ENCODE measurements around the gene PDCD6IP. TPM values are rescaled to one million over a fixed set of nuclear protein-coding genes. Genes with fewer than 3 reads are reported as not detected.

The PDCD6IP gene
- total RNA-seq, 3 donors from 2014 or later = 152 to 242 (median 204) TPM

GRCh38 chr3:33875680-33876079 lies 77.2 kb downstream of the PDCD6IP start:
- H3K27me3 ChIP-seq = no peaks in the 10 kb centered on the region
- DNase-seq (ENCODE audit: low spot score in 2 of 2) = no peak
- intact Hi-C loops (cut with DNase I; ENCODE audit: low total_unique reads) = no loop called here
- no peak overlapping the region for H3K27ac ChIP-seq
- no peaks in the 10 kb centered on the region for H3K4me1 ChIP-seq
- H3K36me3 ChIP-seq = no peaks in the 10 kb centered on the region
- H3K9me3 ChIP-seq = no peaks in the 10 kb centered on the region
- no peak for TF ChIP-seq POLR2AphosphoS5 (IDR thresholded peaks at IDR 0.05)
- no peak for TF ChIP-seq CTCF (IDR thresholded peaks at IDR 0.05)
- TF ChIP-seq POLR2A (IDR thresholded peaks at IDR 0.05) = no peak
- H3K4me3 ChIP-seq = no peak overlapping the region

GRCh38 chr3:33877187-33877586 lies 78.8 kb downstream of the PDCD6IP start:
- DNase-seq (ENCODE audit: low spot score in 2 of 2) = no peak
- Histone ChIP-seq H3K27me3 (no peaks in the 10 kb centered on the region), H3K4me3 (no peak overlapping the region), H3K4me1 (no peaks in the 10 kb centered on the region), H3K27ac (no peak overlapping the region), H3K9me3 (no peaks in the 10 kb centered on the region), H3K36me3 (no peaks in the 10 kb centered on the region)
- intact Hi-C loops (cut with DNase I; ENCODE audit: low total_unique reads) = no loop called here
- TF ChIP-seq POLR2AphosphoS5 (IDR thresholded peaks at IDR 0.05) (no peak), POLR2A (IDR thresholded peaks at IDR 0.05) (no peak), CTCF (IDR thresholded peaks at IDR 0.05) (no peak)

- no peaks in the 10 kb centered on the region for H3K27me3 ChIP-seq
- no peaks in the 10 kb centered on the region for H3K9me3 ChIP-seq
- no peak overlapping the region for H3K27ac ChIP-seq
- TF ChIP-seq POLR2A (IDR thresholded peaks at IDR 0.05) (no peak), POLR2AphosphoS5 (IDR thresholded peaks at IDR 0.05) (no peak), CTCF (IDR thresholded peaks at IDR 0.05) (no peak)
- no peak overlapping the region for H3K4me3 ChIP-seq
- H3K36me3 ChIP-seq = no peaks in the 10 kb centered on the region
- no peak for DNase-seq (ENCODE audit: low spot score in 2 of 2)
- intact Hi-C loops (cut with DNase I; ENCODE audit: low total_unique reads) = no loop called here
- H3K4me1 ChIP-seq = no peaks in the 10 kb centered on the region
Observed at GRCh38 chr3:33879540-33879939, 81.1 kb downstream of the PDCD6IP start.

GRCh38 chr3:33881156-33882064 lies 83.0 kb downstream of the PDCD6IP start:
- no peak for DNase-seq (ENCODE audit: low spot score in 2 of 2)
- Histone ChIP-seq H3K36me3 (no peaks in the 10 kb centered on the region), H3K4me1 (no peaks in the 10 kb centered on the region), H3K27ac (no peak overlapping the region), H3K27me3 (no peaks in the 10 kb centered on the region), H3K4me3 (no peak overlapping the region), H3K9me3 (no peaks in the 10 kb centered on the region)
- TF ChIP-seq POLR2A (IDR thresholded peaks at IDR 0.05) (no peak), POLR2AphosphoS5 (IDR thresholded peaks at IDR 0.05) (no peak), CTCF (IDR thresholded peaks at IDR 0.05) (no peak)
- intact Hi-C loops (cut with DNase I; ENCODE audit: low total_unique reads) = no loop called here

- H3K4me1 ChIP-seq = no peaks in the 10 kb centered on the region
- intact Hi-C loops (cut with DNase I; ENCODE audit: low total_unique reads) = no loop called here
- no peak for DNase-seq (ENCODE audit: low spot score in 2 of 2)
- H3K4me3 ChIP-seq = no peak overlapping the region
- no peaks in the 10 kb centered on the region for H3K9me3 ChIP-seq
- TF ChIP-seq POLR2AphosphoS5 (IDR thresholded peaks at IDR 0.05) (no peak), POLR2A (IDR thresholded peaks at IDR 0.05) (no peak), CTCF (IDR thresholded peaks at IDR 0.05) (no peak)
- H3K27me3 ChIP-seq = no peaks in the 10 kb centered on the region
- H3K36me3 ChIP-seq = no peaks in the 10 kb centered on the region
- no peak overlapping the region for H3K27ac ChIP-seq
Observed at GRCh38 chr3:33882296-33882695, 83.9 kb downstream of the PDCD6IP start.

Measured in breast epithelium (tissue), 4 donors.